Liver (tissue), 9 donors: ENCODE measurements around the gene ARSD. TPM values are rescaled to one million over a fixed set of nuclear protein-coding genes. Genes with fewer than 3 reads are reported as not detected.

Source experiments
- DNase-seq: peaks from one replicate; pipeline ENCODE4 v3.0.0-alpha.2; 2017; ENCODE audit warnings: low spot score
- H3K27ac ChIP-seq, 2 donors: one replicate each; pipeline ENCODE4 v1.7.0; 2013; ENCODE audit warnings: inconsistent platforms in 2 of 2, low read length in 2 of 2, control low read depth in 1 of 2, low read depth in 1 of 2, mild to moderate bottlenecking in 1 of 2
- H3K27me3 ChIP-seq, 4 donors: one replicate each; pipeline versions ENCODE4 v1.6.1 to v1.7.0; 2013; ENCODE audit warnings: low read length in 3 of 4, inconsistent platforms in 1 of 4, mild to moderate bottlenecking in 1 of 4, moderate library complexity in 1 of 4; ENCODE audit not compliant: control insufficient read depth in 4 of 4, insufficient read depth in 4 of 4
- H3K36me3 ChIP-seq, 4 donors: one replicate each; pipeline versions ENCODE4 v1.6.1 to v1.7.0; 2013; ENCODE audit warnings: low read length in 3 of 4, mild to moderate bottlenecking in 3 of 4, low read depth in 1 of 4, moderate library complexity in 1 of 4; ENCODE audit not compliant: control insufficient read depth in 4 of 4, insufficient read depth in 3 of 4
- H3K4me1 ChIP-seq, 4 donors: one replicate each; pipeline versions ENCODE4 v1.6.1 to v1.7.0; 2013; ENCODE audit warnings: low read length in 3 of 4, mild to moderate bottlenecking in 3 of 4, moderate library complexity in 1 of 4; ENCODE audit not compliant: control insufficient read depth in 4 of 4, insufficient read depth in 4 of 4
- H3K4me3 ChIP-seq, 3 donors: one replicate each; pipeline versions ENCODE4 v1.6.1 to v1.7.0; 2013; ENCODE audit warnings: low read length in 3 of 3, control low read depth in 1 of 3, low read depth in 1 of 3, mild to moderate bottlenecking in 1 of 3
- H3K9ac ChIP-seq, 2 donors: one replicate each; pipeline ENCODE4 v1.7.0; 2013; ENCODE audit warnings: low read length in 2 of 2, mild to moderate bottlenecking in 2 of 2, moderate library complexity in 2 of 2, control low read depth in 1 of 2, low read depth in 1 of 2
- H3K9me3 ChIP-seq, 4 donors: one replicate each; pipeline versions ENCODE4 v1.6.1 to v1.7.0; 2013; ENCODE audit warnings: low read length in 3 of 4; ENCODE audit not compliant: control insufficient read depth in 4 of 4
- ATF3 ChIP-seq: IDR thresholded peaks from 2 replicates; pipeline ENCODE4 v1.6.1; 2016; ENCODE audit warnings: antibody characterized with exemption
- CTCF ChIP-seq: fragments of 150-350 bp; IDR thresholded peaks from 2 replicates; pipeline ENCODE4 v1.5.1; 2017; ENCODE audit warnings: improper control_type of control experiment, low read depth, low read length; ENCODE audit not compliant: missing input control
- EGR1 ChIP-seq, 2 donors: IDR thresholded peaks; 2 replicates each; pipeline ENCODE4 v1.6.1; 2016 to 2018; ENCODE audit warnings: antibody characterized with exemption in 2 of 2, low read depth in 2 of 2
- FOXA1 ChIP-seq: IDR thresholded peaks from 2 replicates; pipeline ENCODE4 v1.6.1; 2016; ENCODE audit warnings: antibody characterized with exemption
- FOXA2 ChIP-seq: IDR thresholded peaks from 2 replicates; pipeline ENCODE4 v1.6.1; 2016; ENCODE audit warnings: antibody characterized with exemption
- GABPA ChIP-seq, 2 donors: IDR thresholded peaks in 1 of 2; conservative IDR thresholded peaks in 1 of 2; 2 replicates each; pipeline ENCODE4 v1.6.1; 2016; ENCODE audit warnings: antibody characterized with exemption in 2 of 2, mild to moderate bottlenecking in 1 of 2, moderate library complexity in 1 of 2
- HNF4A ChIP-seq, 2 donors: conservative IDR thresholded peaks; 2 replicates each; pipeline ENCODE4 v1.6.1; 2016; ENCODE audit warnings: antibody characterized with exemption in 2 of 2, mild to moderate bottlenecking in 2 of 2
- JUND ChIP-seq, 2 donors: IDR thresholded peaks; 2 replicates each; pipeline ENCODE4 v1.6.1; 2016; ENCODE audit warnings: antibody characterized with exemption in 2 of 2
- MAX ChIP-seq: IDR thresholded peaks from 2 replicates; pipeline ENCODE4 v1.6.1; 2016; ENCODE audit warnings: antibody characterized with exemption
- NR2F2 ChIP-seq: IDR thresholded peaks from 2 replicates; pipeline ENCODE4 v1.6.1; 2016; ENCODE audit warnings: antibody characterized with exemption
- RAD21 ChIP-seq, 2 donors: IDR thresholded peaks; 2 replicates each; pipeline ENCODE4 v1.6.1; 2016; ENCODE audit warnings: antibody characterized with exemption in 2 of 2, mild to moderate bottlenecking in 2 of 2
- REST ChIP-seq: IDR thresholded peaks from 2 replicates; pipeline ENCODE4 v1.6.1; 2016; ENCODE audit warnings: antibody characterized with exemption, mild to moderate bottlenecking
- RXRA ChIP-seq, 2 donors: IDR thresholded peaks; 2 replicates each; pipeline ENCODE4 v1.6.1; 2017 to 2018; ENCODE audit warnings: antibody characterized with exemption in 2 of 2, mild to moderate bottlenecking in 1 of 2
- TAF1 ChIP-seq: conservative IDR thresholded peaks from 2 replicates; pipeline ENCODE4 v1.6.1; 2016; ENCODE audit warnings: antibody characterized with exemption, mild to moderate bottlenecking
- YY1 ChIP-seq: IDR thresholded peaks from 2 replicates; pipeline ENCODE4 v1.6.1; 2016; ENCODE audit warnings: antibody characterized with exemption, mild to moderate bottlenecking
- ZBTB33 ChIP-seq: IDR thresholded peaks from 2 replicates; pipeline ENCODE4 v1.6.1; 2016; ENCODE audit warnings: antibody characterized with exemption
- WGBS: extraction: QIAGEN DNeasy Blood & Tissue Kit; methylation state at CpG from one replicate; pipeline ENCODE4 v1.1.7; 2013; 5-methylcytosine and 5-hydroxymethylcytosine counted together
- polyA plus RNA-seq, 2 donors: library from polyadenylated mRNA; stranded (reverse) in 1 of 2; unstranded in 1 of 2; fragments of 200-250 nt in 1 of 2; fragments of >200 nt in 1 of 2; fragmentation: Nextera tagmentation in 1 of 2; extraction: Ambion mirVana in 1 of 2; gene quantifications; one replicate each; pipeline versions ENCODE4 v1.2.1 to v1.2.3, GENCODE V29; 2013 to 2015
- total RNA-seq, 2 donors: library from RNA; depleted of rRNA; stranded (reverse); fragments of >200 nt; gene quantifications; one replicate each; pipeline ENCODE4 v1.2.3, GENCODE V29; 2014
- donor health status: healthy.
- donor health status: healthy.
- donor health status: healthy.
- donor health status: healthy.
- donor health status: healthy.

The ARSD gene
- total and polyA plus RNA-seq, 4 donors: 11.3 to 42.4 (median 19.5) TPM

- Histone ChIP-seq H3K27ac (peak overlapping the region; percentile 70 to 77), H3K4me3 (no peak overlapping the region), H3K9ac (no peak overlapping the region), H3K27me3 (no peaks in the 10 kb centered on the region), H3K9me3 (no peaks in the 10 kb centered on the region), H3K36me3 (no peaks in the 10 kb centered on the region), H3K4me1 (peaks cover 3 to 27% (median 24%) of the 10 kb centered on the region in 4 donors)
- 54% methylated on average over 12 of the region's 12 CpGs for WGBS
- no peak for DNase-seq
- no peak for TF ChIP-seq HNF4A (conservative IDR thresholded peaks at IDR 0.05)
- TF ChIP-seq GABPA (IDR thresholded peaks at IDR 0.05 in 1 of 2, conservative IDR thresholded peaks at IDR 0.05 in 1 of 2): no peak
- no peak for TF ChIP-seq REST
- TF ChIP-seq MAX: no peak
- TF ChIP-seq FOXA2: no peak
- TF ChIP-seq NR2F2: no peak
- TF ChIP-seq TAF1: no peak
- TF ChIP-seq YY1: no peak
Measured at GRCh38 chrX:2897311-2897689, 31.8 kb downstream of the ARSD start.

GRCh38 chrX:2894885-2895292 lies 34.2 kb downstream of the ARSD start:
- no peaks in the 10 kb centered on the region for H3K27me3 ChIP-seq
- no peak overlapping the region for H3K27ac ChIP-seq
- no peaks in the 10 kb centered on the region for H3K36me3 ChIP-seq
- H3K4me3 ChIP-seq: no peak overlapping the region
- DNase-seq: no peak
- H3K9me3 ChIP-seq: no peaks in the 10 kb centered on the region
- no peak overlapping the region for H3K9ac ChIP-seq
- TF ChIP-seq YY1 (no peak), FOXA1 (no peak), MAX (no peak), ZBTB33 (no peak), RXRA (IDR thresholded peaks at IDR 0.05) (no peak), REST (no peak), EGR1 (IDR thresholded peaks at IDR 0.05; ENCODE audit: low read depth in 2 of 2) (no peak), GABPA (IDR thresholded peaks at IDR 0.05 in 1 of 2, conservative IDR thresholded peaks at IDR 0.05 in 1 of 2) (no peak), CTCF (no peak), JUND (IDR thresholded peaks at IDR 0.05) (no peak), FOXA2 (no peak), TAF1 (no peak), NR2F2 (no peak), RAD21 (IDR thresholded peaks at IDR 0.05) (no peak), ATF3 (no peak)
- WGBS: 54% methylated on average over 9 of the region's 9 CpGs
- H3K4me1 ChIP-seq: peaks cover 3 to 30% (median 27%) of the 10 kb centered on the region in 4 donors
